OCI-LY1 (cell line): ENCODE results near the gene PTAR1.

ENCODE experiments used
- H2AFZ ChIP-seq: fragments of 200-600 bp; sonication (generic), shearing (Covaris generic); 2 replicates; pipeline ENCODE4 v1.6.0; 2014; ENCODE audit warnings: antibody characterized with exemption, mild to moderate bottlenecking, low read length
- H3F3A ChIP-seq: fragments of 200-600 bp; sonication (generic), shearing (Covaris generic); 2 replicates; pipeline ENCODE4 v1.6.0; 2014; ENCODE audit warnings: mild to moderate bottlenecking, antibody characterized with exemption, low read length, moderate library complexity; ENCODE audit not compliant: insufficient read depth
- H3K27ac ChIP-seq: fragments of 200-600 bp; sonication (generic); 2 replicates; pipeline ENCODE4 v1.5.1; 2014; ENCODE audit warnings: low read length, mixed run types, mild to moderate bottlenecking, low read depth; ENCODE audit not compliant: poor library complexity, severe bottlenecking
- H3K27me3 ChIP-seq: fragments of 200-600 bp; sonication (generic); 2 replicates; pipeline ENCODE4 v1.6.0; 2014; ENCODE audit warnings: antibody characterized with exemption, mild to moderate bottlenecking, low read length, moderate library complexity; ENCODE audit not compliant: insufficient read depth
- H3K36me3 ChIP-seq: fragments of 200-600 bp; sonication (generic); 2 replicates; pipeline ENCODE4 v1.6.1; 2014; ENCODE audit warnings: mild to moderate bottlenecking, antibody characterized with exemption, low read length, moderate library complexity, mixed read lengths; ENCODE audit not compliant: insufficient read depth
- H3K4me1 ChIP-seq: fragments of 200-600 bp; sonication (generic); 2 replicates; pipeline ENCODE4 v1.5.1; 2014; ENCODE audit warnings: mild to moderate bottlenecking, low read length, moderate library complexity; ENCODE audit not compliant: insufficient read depth, severe bottlenecking
- H3K4me2 ChIP-seq: fragments of 200-600 bp; sonication (generic), shearing (Covaris generic); 2 replicates; pipeline ENCODE4 v1.6.1; 2014; ENCODE audit warnings: low read length
- H3K4me3 ChIP-seq: fragments of 200-600 bp; sonication (generic); 2 replicates; pipeline ENCODE4 v1.5.1; 2014; ENCODE audit warnings: low read length, low read depth, mild to moderate bottlenecking, mixed read lengths; ENCODE audit not compliant: poor library complexity, severe bottlenecking
- H3K79me2 ChIP-seq: fragments of 200-600 bp; shearing (Covaris generic); 2 replicates; pipeline ENCODE4 v1.6.1; 2016; ENCODE audit warnings: mixed run types, low read length, mixed read lengths; ENCODE audit not compliant: insufficient read depth
- H3K9ac ChIP-seq: fragments of 200-600 bp; sonication (generic), shearing (Covaris generic); 2 replicates; pipeline ENCODE4 v1.6.1; 2014; ENCODE audit warnings: mild to moderate bottlenecking, low read length, mixed read lengths
- H3K9me2 ChIP-seq: fragments of 200-600 bp; sonication (generic), shearing (Covaris generic); 2 replicates; pipeline ENCODE4 v1.6.1; 2014; ENCODE audit warnings: low read depth, mild to moderate bottlenecking, low read length, mixed read lengths
- H3K9me3 ChIP-seq: fragments of 200-600 bp; shearing (Covaris generic); 2 replicates; pipeline ENCODE4 v1.6.1; 2014; ENCODE audit warnings: low read length, mixed read lengths
- H4K20me1 ChIP-seq: fragments of 200-600 bp; sonication (generic), shearing (Covaris generic); 2 replicates; pipeline ENCODE4 v1.6.0; 2016; ENCODE audit warnings: mild to moderate bottlenecking, low read length; ENCODE audit not compliant: insufficient read depth
- EZH2 ChIP-seq: fragments of 200-600 bp; sonication (generic), shearing (Covaris generic); IDR thresholded peaks from 2 replicates; pipeline ENCODE4 v1.8.0; 2017; ENCODE audit warnings: borderline replicate concordance, mixed run types, mild to moderate bottlenecking, antibody characterized with exemption, low read length, moderate library complexity, mixed read lengths
- TF ChIP-seq, protein P1 (sequence below): fragments of 200-600 bp; sonication (generic), shearing (Covaris generic); IDR thresholded peaks from 2 replicates; pipeline ENCODE4 v1.5.1; 2017; ENCODE audit warnings: mild to moderate bottlenecking, antibody characterized with exemption, low read length, moderate library complexity, mixed read lengths

PTAR1 gene

DNA sequence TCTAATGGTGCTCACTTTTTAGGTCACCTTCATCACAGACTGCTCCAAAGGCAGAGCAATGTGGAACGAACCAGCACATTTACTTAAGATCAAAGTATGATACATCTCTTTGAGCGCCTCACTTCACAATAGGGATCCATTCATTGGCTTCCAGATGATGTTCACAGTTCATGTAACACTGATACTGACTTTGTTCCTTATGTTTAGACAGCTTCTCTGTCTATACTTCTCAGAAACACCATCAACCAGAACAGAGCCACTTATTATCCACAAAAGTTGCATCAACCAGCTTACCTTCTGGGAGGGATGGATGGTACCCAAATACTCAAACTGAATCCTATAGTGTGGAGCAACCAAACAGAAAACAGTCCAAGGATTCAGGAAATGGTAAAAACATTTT is 4.6 kb downstream of the PTAR1 start:
- H3K79me2 ChIP-seq = peaks cover 79% of the 10 kb centered on the region
- no peak for TF ChIP-seq EZH2
- TF ChIP-seq, protein P1, sequence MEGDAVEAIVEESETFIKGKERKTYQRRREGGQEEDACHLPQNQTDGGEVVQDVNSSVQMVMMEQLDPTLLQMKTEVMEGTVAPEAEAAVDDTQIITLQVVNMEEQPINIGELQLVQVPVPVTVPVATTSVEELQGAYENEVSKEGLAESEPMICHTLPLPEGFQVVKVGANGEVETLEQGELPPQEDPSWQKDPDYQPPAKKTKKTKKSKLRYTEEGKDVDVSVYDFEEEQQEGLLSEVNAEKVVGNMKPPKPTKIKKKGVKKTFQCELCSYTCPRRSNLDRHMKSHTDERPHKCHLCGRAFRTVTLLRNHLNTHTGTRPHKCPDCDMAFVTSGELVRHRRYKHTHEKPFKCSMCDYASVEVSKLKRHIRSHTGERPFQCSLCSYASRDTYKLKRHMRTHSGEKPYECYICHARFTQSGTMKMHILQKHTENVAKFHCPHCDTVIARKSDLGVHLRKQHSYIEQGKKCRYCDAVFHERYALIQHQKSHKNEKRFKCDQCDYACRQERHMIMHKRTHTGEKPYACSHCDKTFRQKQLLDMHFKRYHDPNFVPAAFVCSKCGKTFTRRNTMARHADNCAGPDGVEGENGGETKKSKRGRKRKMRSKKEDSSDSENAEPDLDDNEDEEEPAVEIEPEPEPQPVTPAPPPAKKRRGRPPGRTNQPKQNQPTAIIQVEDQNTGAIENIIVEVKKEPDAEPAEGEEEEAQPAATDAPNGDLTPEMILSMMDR = no peak
- no peaks in the 10 kb centered on the region for H3K27me3 ChIP-seq
- peaks cover 8% of the 10 kb centered on the region; the same call in 1 of the 2 replicates for H3K36me3 ChIP-seq
- H3K4me1 ChIP-seq = peaks cover 17% of the 10 kb centered on the region
- H2AFZ ChIP-seq = no peak overlapping the region
- H3K9ac ChIP-seq = no peak overlapping the region
- H3K27ac ChIP-seq = no peak overlapping the region
- no peaks in the 10 kb centered on the region for H3F3A ChIP-seq
- H3K4me2 ChIP-seq = no peak overlapping the region
- H3K4me3 ChIP-seq = no peak overlapping the region
- no peaks in the 10 kb centered on the region for H4K20me1 ChIP-seq
- no peaks in the 10 kb centered on the region for H3K9me3 ChIP-seq
- H3K9me2 ChIP-seq = no peaks in the 10 kb centered on the region

DNA sequence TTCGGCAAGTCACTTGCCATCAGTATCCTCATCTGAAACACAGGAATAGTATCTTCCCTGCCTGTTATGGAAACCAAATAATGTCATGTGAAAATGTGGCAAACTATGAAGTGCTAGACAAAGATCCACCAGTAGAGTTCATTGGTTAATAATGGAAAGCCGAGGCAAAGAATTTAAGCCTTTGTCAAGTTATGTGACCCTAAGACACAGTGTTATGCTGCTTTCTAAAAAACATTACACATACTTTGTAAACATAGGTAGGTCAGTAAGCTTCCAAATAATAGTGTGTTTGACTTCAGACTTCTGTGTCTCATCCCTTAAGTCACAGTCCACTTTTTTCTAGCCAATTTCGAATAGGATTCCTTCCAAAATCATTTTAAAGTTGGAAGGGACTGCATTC is 6.0 kb downstream of the PTAR1 start:
- no peak overlapping the region for H2AFZ ChIP-seq
- no peak overlapping the region for H3K4me3 ChIP-seq
- no peaks in the 10 kb centered on the region for H3F3A ChIP-seq
- H3K79me2 ChIP-seq = peaks cover 85% of the 10 kb centered on the region
- no peak for TF ChIP-seq EZH2
- TF ChIP-seq, protein P1 = no peak
- no peak overlapping the region for H3K9ac ChIP-seq
- H3K9me2 ChIP-seq = no peaks in the 10 kb centered on the region
- H3K4me2 ChIP-seq = no peak overlapping the region
- no peak overlapping the region for H3K27ac ChIP-seq
- H3K36me3 ChIP-seq = peaks cover 19% of the 10 kb centered on the region; the same call in 1 of the 2 replicates
- peaks cover 15% of the 10 kb centered on the region for H3K4me1 ChIP-seq
- no peaks in the 10 kb centered on the region for H3K27me3 ChIP-seq
- H4K20me1 ChIP-seq = no peaks in the 10 kb centered on the region
- no peaks in the 10 kb centered on the region for H3K9me3 ChIP-seq

DNA sequence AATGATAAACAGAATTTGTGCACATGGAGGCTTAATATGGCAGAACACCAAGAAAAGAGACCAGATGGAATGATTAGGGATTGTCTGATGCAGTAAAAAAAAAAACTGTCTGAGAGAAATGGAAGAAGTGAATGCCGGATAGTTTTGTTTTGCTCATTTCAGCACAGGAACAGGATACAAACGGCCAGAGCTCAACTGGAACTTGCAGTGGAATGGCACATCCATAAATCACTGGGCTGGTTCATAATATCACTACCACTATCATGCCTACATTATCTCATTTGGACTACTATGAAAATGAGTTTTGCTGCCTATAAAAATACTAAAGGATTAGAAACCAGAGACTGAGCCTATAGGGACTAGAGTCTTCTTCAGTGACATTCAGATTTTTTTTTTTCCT is 9.7 kb downstream of the PTAR1 start:
- Histone ChIP-seq H3K9me2 (no peaks in the 10 kb centered on the region), H3K9me3 (no peaks in the 10 kb centered on the region), H3K4me1 (no peaks in the 10 kb centered on the region), H3K36me3 (peaks cover 48% of the 10 kb centered on the region; the same call in 1 of the 2 replicates), H3K79me2 (peaks cover 56% of the 10 kb centered on the region), H3K4me2 (no peak overlapping the region), H4K20me1 (no peaks in the 10 kb centered on the region), H3K9ac (no peak overlapping the region), H2AFZ (no peak overlapping the region), H3K27me3 (no peaks in the 10 kb centered on the region), H3F3A (no peaks in the 10 kb centered on the region), H3K27ac (no peak overlapping the region), H3K4me3 (no peak overlapping the region)
- no peak for TF ChIP-seq EZH2
- TF ChIP-seq, protein P1 = no peak
